Rectal smooth muscle tissue (tissue), 1 donor: ENCODE results near the gene WDFY1.

ENCODE experiments used
- H3K27ac ChIP-seq: one replicate; pipeline ENCODE4 v1.7.0; 2013; ENCODE audit warnings: low read depth, low read length, inconsistent platforms
- H3K27me3 ChIP-seq: one replicate; pipeline ENCODE4 v1.7.0; 2013; ENCODE audit warnings: low read length; ENCODE audit not compliant: control insufficient read depth, insufficient read depth
- H3K36me3 ChIP-seq: one replicate; pipeline ENCODE4 v1.7.0; 2013; ENCODE audit warnings: low read length; ENCODE audit not compliant: control insufficient read depth, insufficient read depth
- H3K4me1 ChIP-seq: one replicate; pipeline ENCODE4 v1.7.0; 2013; ENCODE audit warnings: low read length; ENCODE audit not compliant: control insufficient read depth, insufficient read depth
- H3K4me3 ChIP-seq: one replicate; pipeline ENCODE4 v1.7.0; 2013; ENCODE audit warnings: low read length
- H3K9ac ChIP-seq: one replicate; pipeline ENCODE4 v1.7.0; 2013; ENCODE audit warnings: low read length

WDFY1 gene

DNA sequence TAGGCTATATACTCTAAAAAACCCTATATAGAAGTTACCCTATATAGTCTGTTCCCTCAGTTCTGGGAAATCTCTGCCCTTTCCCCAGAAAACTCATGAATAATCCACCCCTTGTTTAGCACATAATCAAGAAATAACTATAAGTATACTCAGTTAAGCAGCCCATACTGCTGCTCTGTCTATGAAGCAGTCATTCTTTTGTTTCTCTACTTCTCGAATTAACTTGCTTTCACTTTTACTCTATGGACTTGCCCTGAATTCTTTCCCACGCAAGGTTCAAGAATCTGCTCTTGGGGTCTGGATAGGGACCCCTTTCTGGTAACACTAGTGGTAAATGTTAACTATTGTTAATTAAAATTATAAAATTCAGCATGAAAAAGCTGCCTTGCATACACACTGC lies 90.4 kb downstream of the WDFY1 start:
- Histone ChIP-seq H3K9ac (no peak overlapping the region), H3K4me3 (no peak overlapping the region), H3K4me1 (no peaks in the 10 kb centered on the region), H3K27ac (no peak overlapping the region), H3K27me3 (no peaks in the 10 kb centered on the region), H3K36me3 (no peaks in the 10 kb centered on the region)

DNA sequence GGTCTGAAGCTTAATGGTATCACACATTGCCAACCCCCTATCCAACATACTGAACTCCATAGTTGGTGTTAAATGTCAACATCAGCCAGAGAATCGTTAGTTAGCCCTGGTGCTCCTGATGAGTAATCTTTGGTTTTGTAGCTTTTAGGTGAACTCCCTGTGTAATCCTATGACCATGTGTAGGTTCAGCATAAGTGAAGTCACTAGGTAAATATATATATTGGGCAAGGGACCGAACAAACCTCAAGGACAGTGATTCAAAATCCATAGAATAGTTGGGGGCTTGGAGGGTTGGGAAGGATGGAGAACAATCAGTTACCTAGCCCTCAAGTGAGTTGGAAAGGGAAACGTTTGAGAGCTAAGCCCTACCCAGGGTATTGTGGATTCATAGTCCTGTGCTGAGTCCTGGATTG lies 91.7 kb downstream of the WDFY1 start:
- H3K36me3 ChIP-seq = peaks cover 2% of the 10 kb centered on the region
- H3K9ac ChIP-seq = no peak overlapping the region
- no peaks in the 10 kb centered on the region for H3K27me3 ChIP-seq
- no peak overlapping the region for H3K27ac ChIP-seq
- H3K4me1 ChIP-seq = no peaks in the 10 kb centered on the region
- no peak overlapping the region for H3K4me3 ChIP-seq

DNA sequence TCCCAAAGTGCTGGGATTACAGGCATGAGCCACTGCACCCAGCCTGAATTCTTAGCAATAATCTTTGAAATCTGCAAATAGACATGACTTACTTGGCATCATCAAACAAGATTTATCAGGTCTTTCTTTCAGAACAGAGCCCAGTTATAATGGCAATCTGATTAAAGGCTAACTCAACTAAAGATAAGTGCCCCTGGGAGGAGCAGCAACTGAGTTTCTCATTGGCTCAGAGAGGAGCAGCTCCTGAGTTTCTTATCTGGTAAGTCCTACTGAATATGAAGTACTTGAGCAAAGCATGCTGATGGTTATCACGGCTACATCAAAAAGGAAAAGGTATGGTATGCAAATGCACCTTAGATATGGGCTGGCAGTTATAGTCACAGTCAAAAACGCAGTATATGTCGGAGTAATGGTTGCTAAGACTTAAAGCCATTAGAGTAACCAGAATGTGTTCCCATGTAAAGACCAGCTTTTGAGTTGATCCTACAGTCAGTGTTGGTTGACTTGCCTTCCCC lies 92.8 kb downstream of the WDFY1 start:
- no peak overlapping the region for H3K9ac ChIP-seq
- no peaks in the 10 kb centered on the region for H3K27me3 ChIP-seq
- peaks cover 2% of the 10 kb centered on the region for H3K36me3 ChIP-seq
- no peaks in the 10 kb centered on the region for H3K4me1 ChIP-seq
- H3K4me3 ChIP-seq = no peak overlapping the region
- no peak overlapping the region for H3K27ac ChIP-seq

DNA sequence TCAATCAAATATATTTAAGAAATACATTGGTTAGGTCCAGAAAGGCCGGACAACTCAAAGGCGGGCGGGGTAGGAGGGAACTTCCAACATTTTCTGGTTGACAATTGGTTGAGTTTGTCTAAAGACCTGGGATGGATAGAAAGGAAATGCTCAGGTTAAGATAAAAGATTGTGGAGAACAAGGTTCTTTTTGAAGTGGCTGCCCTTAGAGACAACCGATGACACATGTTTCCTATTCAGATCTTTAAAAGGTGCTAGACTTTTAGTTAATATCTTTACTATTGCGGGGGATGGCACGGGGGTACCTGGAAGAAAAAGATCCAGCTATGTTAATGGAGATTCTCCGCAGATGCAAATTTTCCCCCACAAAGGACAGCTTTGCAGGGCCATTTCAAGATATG lies 97.7 kb downstream of the WDFY1 start:
- H3K27me3 ChIP-seq = no peaks in the 10 kb centered on the region
- no peak overlapping the region for H3K27ac ChIP-seq
- no peaks in the 10 kb centered on the region for H3K4me1 ChIP-seq
- H3K4me3 ChIP-seq = no peak overlapping the region
- H3K36me3 ChIP-seq = peaks cover 2% of the 10 kb centered on the region
- H3K9ac ChIP-seq = no peak overlapping the region

DNA sequence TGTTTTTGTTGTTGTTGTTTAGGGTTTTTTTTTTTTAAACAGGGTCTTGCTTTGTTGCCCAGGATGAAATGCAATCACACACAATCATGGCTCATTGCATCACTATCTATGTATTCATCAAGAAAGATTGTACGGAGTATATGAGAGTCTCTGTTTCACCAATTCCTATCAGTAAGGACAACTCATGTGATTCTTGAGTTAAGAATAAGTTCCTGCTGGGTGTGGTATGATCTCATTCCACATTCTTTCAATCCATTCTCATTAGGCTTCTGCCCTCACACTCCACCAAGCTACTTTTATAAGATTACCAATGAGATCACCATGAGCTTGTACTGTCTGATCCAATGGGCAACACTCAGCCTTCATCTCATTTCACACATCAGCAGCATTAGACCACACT lies 98.6 kb downstream of the WDFY1 start:
- no peaks in the 10 kb centered on the region for H3K4me1 ChIP-seq
- H3K27me3 ChIP-seq = no peaks in the 10 kb centered on the region

DNA sequence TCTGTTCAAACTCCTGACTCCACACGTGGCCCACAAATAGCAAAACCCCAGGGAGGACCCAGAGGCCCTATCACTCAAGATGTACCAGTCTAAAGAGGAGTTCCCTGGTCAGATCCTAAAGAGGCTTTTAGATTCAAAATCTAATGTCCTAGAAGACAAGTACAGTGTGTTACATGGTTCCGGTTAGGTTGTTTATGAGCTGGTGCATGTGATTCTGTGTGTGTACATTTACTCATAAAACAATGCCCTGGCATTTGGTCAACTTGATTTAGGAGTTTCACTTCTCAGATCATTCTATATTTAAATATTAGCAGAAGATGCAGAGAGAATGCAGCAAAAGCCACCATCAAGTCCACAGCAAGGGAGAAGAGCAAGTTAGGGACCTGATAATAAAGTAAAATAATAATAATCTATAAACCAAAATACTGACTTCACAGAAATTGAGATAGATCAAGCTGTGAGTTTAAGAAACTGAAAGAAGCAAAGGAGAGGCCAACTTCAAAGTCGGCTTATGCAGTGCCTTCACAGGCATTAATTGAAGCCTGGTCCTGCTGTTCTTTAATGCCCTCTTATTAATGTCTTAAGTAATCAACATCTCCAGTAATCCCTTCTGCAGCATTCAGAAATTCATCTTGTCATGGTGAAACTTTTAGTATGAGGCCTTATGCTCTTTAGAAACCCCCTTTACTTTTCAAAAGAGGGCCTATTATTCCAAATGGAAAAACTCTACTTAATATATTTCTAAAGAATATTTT lies 103.5 kb downstream of the WDFY1 start:
- Histone ChIP-seq H3K4me1 (no peaks in the 10 kb centered on the region), H3K27ac (no peak overlapping the region), H3K4me3 (no peak overlapping the region), H3K36me3 (no peaks in the 10 kb centered on the region), H3K9ac (no peak overlapping the region), H3K27me3 (no peaks in the 10 kb centered on the region)

More for the DNA sequence above, 98.6 kb downstream of the WDFY1 start:
- no peak overlapping the region for H3K9ac ChIP-seq
- no peak overlapping the region for H3K4me3 ChIP-seq
- H3K27ac ChIP-seq = no peak overlapping the region
- peaks cover 2% of the 10 kb centered on the region for H3K36me3 ChIP-seq

DNA sequence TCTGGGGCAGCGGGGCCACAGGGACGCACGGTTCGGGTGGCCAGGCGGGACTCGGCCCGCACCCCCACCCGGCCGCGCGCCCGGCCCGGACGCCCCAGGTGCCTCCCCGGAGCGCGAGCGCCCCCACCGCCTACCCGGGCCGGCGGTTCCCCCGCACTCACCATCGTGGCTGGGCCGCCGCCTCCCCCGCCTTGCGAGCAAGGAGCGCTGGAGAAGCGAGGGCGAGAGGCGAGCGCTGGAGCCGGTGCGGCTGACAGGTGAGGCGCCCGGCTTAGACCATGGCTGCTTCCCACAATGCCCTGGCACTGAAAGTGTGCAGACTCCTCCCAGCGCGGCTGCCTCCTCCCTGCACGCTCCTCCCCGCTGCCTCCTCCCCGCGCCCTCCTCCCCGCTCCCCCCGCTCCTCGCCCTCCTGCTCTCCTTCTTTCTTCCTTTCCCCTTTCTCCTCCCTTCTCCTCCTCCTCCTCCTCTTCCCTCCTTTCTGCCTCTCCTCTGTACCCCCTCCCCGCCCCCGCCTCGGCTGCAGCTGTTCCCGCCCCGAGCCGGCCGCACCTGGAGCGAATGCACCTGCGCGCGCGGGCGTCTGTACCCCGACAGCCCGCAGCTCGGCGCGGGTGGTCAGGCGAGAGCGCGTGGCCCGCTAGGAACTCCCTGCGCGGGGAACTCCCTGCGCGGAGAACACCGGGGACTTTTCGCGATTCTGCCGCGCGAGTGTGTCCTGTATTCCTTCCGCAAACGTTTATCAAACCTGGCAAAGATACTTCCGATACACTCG lies 107.7 kb downstream of the WDFY1 start, which contains the start of gene AP1S3:
Gene AP1S3 (minus strand): TSS at position 296 of the 775 bp plus-strand sequence. CDS start 132 bp downstream, at position 164.
- Histone ChIP-seq H3K4me3 (peak within 1 kb of the TSS; percentile 74), H3K27ac (no peak within 1 kb of the TSS), H3K36me3 (no peaks in the 10 kb centered on the region), H3K9ac (no peak within 1 kb of the TSS), H3K4me1 (no peaks in the 10 kb centered on the region), H3K27me3 (no peaks in the 10 kb centered on the region)

DNA sequence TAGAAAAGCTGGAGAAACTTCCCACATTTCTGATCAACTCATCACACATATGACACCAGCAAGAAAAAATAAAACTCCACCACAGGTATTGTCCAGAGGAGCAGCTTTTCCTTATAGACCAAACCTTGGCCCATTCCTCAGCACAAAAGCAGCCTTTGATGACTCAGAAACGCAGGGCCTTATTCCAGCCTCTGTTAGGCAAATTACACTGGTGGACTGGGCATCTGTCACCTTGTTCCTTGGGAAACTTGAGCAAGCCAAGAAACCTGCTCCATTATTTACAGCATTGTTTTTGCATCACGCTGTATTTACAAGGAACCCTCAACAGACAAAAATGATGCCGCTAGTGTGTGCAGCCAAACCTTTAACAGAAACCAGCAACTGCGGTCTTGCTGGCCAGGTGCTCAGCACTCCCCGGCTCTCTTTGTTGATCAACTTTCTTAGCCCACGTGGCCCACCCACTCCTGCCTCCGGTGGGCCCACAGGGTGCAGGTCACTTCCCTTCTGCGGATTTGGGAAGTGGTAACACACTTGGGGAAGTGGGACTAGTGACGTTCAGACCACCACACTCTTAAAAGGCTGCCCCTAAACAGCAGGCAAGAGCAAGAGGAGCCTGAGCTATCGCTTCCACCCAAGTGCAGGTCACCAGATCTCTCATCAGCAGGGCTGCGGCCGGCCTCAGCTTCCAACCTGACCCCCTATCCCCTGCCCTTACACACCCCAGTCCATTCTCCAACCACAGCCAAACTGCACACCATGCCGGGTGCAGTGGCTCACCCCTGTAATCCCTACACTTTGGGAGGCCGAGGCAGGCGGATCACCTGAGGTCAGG lies 109.2 kb downstream of the WDFY1 start:
- Histone ChIP-seq H3K9ac (no peak overlapping the region), H3K4me3 (peak overlapping the region; percentile 74), H3K27ac (no peak overlapping the region), H3K27me3 (no peaks in the 10 kb centered on the region), H3K4me1 (no peaks in the 10 kb centered on the region), H3K36me3 (no peaks in the 10 kb centered on the region)

DNA sequence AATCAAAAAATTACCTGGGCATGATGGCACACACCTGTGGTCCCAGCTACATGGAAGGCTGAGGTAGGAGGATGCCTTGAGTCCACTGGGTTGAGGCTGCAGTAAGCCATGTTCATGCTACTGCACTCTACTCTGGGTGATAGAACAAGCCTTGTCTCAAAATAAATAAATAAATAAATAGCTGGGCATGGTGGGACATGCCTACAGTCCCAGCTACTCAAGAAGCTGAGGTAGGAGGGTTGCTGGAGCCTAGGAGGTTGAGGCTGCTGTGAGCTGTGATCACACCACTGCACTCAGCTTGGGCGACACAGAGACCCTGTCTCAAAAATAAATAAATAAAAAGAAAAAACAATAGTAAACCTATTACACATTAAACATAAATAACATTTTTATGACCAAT lies 110.7 kb downstream of the WDFY1 start:
- no peaks in the 10 kb centered on the region for H3K27me3 ChIP-seq
- no peak overlapping the region for H3K27ac ChIP-seq
- H3K36me3 ChIP-seq = no peaks in the 10 kb centered on the region
- H3K4me1 ChIP-seq = no peaks in the 10 kb centered on the region
- H3K9ac ChIP-seq = no peak overlapping the region
- no peak overlapping the region for H3K4me3 ChIP-seq

DNA sequence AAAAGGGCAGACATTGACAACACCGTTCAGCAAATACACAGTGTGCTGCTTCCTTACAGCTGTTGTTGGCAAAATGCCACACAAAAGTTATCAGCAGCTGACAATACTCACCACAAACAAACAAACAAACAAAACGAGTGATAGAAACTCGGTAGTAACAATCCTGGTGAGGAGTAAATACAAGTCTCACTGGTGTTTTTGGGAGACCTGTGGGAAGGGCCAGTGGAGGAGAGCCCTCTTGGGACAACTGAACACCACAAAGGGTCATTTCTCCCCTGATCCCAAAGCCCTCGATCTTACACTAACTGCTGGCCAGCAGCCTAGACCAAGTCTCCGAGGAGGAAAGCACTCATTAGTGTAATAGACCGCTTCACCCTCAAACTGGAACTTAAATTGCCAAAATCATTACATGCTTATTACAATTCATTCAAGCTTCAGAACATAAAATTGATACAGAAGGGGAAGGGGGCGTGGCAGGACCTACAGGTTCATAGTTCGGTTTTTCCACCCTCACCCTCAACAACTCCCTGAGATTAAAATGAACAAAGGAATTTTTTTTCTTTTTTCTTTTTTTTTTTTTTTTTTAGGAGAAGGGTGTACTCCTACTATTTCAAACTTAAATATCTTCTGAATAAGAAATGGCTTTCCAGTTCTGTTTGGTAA lies 112.8 kb downstream of the WDFY1 start:
- Histone ChIP-seq H3K4me3 (no peak overlapping the region), H3K27ac (no peak overlapping the region), H3K9ac (no peak overlapping the region), H3K4me1 (no peaks in the 10 kb centered on the region), H3K27me3 (no peaks in the 10 kb centered on the region), H3K36me3 (no peaks in the 10 kb centered on the region)

DNA sequence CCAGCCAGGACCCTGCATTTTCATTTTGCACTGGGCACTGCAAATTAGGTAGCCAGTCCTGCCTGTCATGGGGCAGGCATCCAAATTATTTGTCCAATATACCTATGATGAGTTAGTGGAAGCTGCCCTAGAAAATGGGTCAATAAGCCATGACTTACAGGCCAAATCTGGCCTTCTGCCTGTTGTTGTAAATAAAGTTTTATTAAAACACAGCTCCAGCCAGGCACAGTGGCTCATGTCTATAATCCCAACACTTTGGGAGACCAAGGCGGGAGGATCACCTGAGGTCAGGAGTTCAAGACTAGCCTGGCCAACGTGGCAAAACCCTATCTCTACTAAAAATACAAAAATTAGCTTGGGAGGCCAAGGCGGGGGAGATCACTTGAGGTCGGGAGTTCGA lies 116.0 kb downstream of the WDFY1 start:
- Histone ChIP-seq H3K27ac (no peak overlapping the region), H3K4me1 (no peaks in the 10 kb centered on the region), H3K36me3 (no peaks in the 10 kb centered on the region), H3K4me3 (no peak overlapping the region), H3K9ac (no peak overlapping the region), H3K27me3 (no peaks in the 10 kb centered on the region)

DNA sequence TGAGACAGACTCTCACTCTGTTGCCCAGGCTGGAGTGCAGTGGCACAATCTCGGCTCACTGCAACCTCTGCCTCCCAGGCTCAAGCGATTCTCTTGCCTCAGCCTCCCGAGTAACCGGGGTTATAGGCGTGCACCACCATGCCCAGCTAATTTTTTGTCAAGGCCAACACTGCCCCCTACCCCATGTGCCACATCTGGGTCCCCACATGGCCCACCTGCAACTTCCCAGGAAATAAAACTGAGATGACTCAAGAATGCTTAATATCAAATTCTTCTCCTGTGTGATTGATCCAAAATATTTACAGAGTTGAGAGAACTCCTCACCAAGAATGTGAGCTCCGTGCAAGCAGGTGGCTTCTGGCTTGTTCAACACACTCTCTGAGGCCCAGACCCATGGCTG lies 116.8 kb downstream of the WDFY1 start:
- no peak overlapping the region for H3K9ac ChIP-seq
- no peaks in the 10 kb centered on the region for H3K4me1 ChIP-seq
- no peak overlapping the region for H3K27ac ChIP-seq
- H3K27me3 ChIP-seq = no peaks in the 10 kb centered on the region
- H3K4me3 ChIP-seq = no peak overlapping the region
- H3K36me3 ChIP-seq = no peaks in the 10 kb centered on the region
